KMS-11 (cell line): ENCODE measurements around the gene NUDT5.

Source experiments
- H2AFZ ChIP-seq: fragments of 200-600 bp; sonication (generic); 2 replicates; pipeline ENCODE4 v1.6.1; 2016; ENCODE audit warnings: antibody characterized with exemption, mixed run types, low read depth
- H3K27ac ChIP-seq: fragments of 200-600 bp; sonication (generic); 2 replicates; pipeline ENCODE4 v1.6.1; 2016; ENCODE audit warnings: mild to moderate bottlenecking, mixed run types
- H3K27me3 ChIP-seq: fragments of 200-600 bp; sonication (generic); 2 replicates; pipeline ENCODE4 v1.6.1; 2017; ENCODE audit warnings: mild to moderate bottlenecking, low read depth, mixed run types, moderate library complexity; ENCODE audit not compliant: insufficient read depth
- H3K36me3 ChIP-seq: fragments of 200-600 bp; sonication (generic); 2 replicates; pipeline ENCODE4 v1.6.1; 2017; ENCODE audit warnings: mild to moderate bottlenecking, mixed run types; ENCODE audit not compliant: insufficient read depth
- H3K4me1 ChIP-seq: fragments of 200-600 bp; sonication (generic); 2 replicates; pipeline ENCODE4 v1.6.1; 2016; ENCODE audit warnings: mild to moderate bottlenecking, low read depth, mixed run types; ENCODE audit not compliant: poor library complexity, severe bottlenecking
- H3K4me2 ChIP-seq: fragments of 200-600 bp; sonication (generic); 2 replicates; pipeline ENCODE4 v1.7.0; 2016; ENCODE audit warnings: mild to moderate bottlenecking, mixed run types
- H3K4me3 ChIP-seq: fragments of 200-600 bp; sonication (generic); IDR thresholded peaks from 2 replicates; pipeline ENCODE4 v1.6.1; 2017; ENCODE audit warnings: low read depth, low read length, mixed read lengths; ENCODE audit not compliant: insufficient read depth
- H3K79me2 ChIP-seq: fragments of 200-600 bp; sonication (generic); 2 replicates; pipeline ENCODE4 v1.6.1; 2016; ENCODE audit warnings: low read depth, mixed run types; ENCODE audit not compliant: insufficient read depth
- H3K9ac ChIP-seq: fragments of 200-600 bp; sonication (generic); 2 replicates; pipeline ENCODE4 v1.6.1; 2016; ENCODE audit warnings: mild to moderate bottlenecking, mixed run types
- H4K20me1 ChIP-seq: fragments of 200-600 bp; sonication (generic); 2 replicates; pipeline ENCODE4 v1.6.1; 2016; ENCODE audit warnings: mild to moderate bottlenecking, mixed run types; ENCODE audit not compliant: insufficient read depth
- TF ChIP-seq, protein P1 (sequence below): fragments of 200-600 bp; sonication (generic); conservative IDR thresholded peaks from 2 replicates; pipeline ENCODE4 v1.6.1; 2017; ENCODE audit warnings: low read depth, mild to moderate bottlenecking, antibody characterized with exemption, low read length, moderate library complexity, mixed read lengths

Gene NUDT5

DNA sequence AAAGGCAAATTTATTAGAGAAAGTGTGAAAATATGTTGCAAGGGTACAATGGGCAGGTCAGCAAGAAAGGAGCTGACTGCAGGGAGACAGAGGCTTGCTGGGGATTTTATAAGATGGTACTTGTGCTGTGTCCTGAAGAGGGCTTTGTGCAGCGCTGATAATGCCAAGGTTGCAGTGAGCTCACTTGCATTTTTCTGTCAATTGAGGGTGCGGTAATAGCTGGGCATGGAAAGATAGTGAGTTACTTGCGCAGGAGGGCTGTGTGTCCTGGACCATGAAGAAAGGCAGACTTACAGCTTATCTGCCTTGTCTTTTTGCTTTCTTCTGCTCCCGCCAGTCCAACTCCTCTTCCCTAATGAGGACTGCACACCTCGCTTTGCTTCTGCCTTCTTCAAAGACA lies 12.8 kb upstream of the NUDT5 start:
- no peak overlapping the region for H3K4me2 ChIP-seq
- H3K27ac ChIP-seq = no peak overlapping the region
- H2AFZ ChIP-seq = no peak overlapping the region
- H3K4me1 ChIP-seq = peaks cover 16% of the 10 kb centered on the region
- no peaks in the 10 kb centered on the region for H3K27me3 ChIP-seq
- peaks cover 18% of the 10 kb centered on the region; the same call in 1 of the 2 replicates for H3K79me2 ChIP-seq
- TF ChIP-seq, protein P1, sequence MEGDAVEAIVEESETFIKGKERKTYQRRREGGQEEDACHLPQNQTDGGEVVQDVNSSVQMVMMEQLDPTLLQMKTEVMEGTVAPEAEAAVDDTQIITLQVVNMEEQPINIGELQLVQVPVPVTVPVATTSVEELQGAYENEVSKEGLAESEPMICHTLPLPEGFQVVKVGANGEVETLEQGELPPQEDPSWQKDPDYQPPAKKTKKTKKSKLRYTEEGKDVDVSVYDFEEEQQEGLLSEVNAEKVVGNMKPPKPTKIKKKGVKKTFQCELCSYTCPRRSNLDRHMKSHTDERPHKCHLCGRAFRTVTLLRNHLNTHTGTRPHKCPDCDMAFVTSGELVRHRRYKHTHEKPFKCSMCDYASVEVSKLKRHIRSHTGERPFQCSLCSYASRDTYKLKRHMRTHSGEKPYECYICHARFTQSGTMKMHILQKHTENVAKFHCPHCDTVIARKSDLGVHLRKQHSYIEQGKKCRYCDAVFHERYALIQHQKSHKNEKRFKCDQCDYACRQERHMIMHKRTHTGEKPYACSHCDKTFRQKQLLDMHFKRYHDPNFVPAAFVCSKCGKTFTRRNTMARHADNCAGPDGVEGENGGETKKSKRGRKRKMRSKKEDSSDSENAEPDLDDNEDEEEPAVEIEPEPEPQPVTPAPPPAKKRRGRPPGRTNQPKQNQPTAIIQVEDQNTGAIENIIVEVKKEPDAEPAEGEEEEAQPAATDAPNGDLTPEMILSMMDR = no peak
- H3K36me3 ChIP-seq = peaks cover 11% of the 10 kb centered on the region
- H4K20me1 ChIP-seq = no peaks in the 10 kb centered on the region
- no peak overlapping the region for H3K4me3 ChIP-seq
- H3K9ac ChIP-seq = no peak overlapping the region

DNA sequence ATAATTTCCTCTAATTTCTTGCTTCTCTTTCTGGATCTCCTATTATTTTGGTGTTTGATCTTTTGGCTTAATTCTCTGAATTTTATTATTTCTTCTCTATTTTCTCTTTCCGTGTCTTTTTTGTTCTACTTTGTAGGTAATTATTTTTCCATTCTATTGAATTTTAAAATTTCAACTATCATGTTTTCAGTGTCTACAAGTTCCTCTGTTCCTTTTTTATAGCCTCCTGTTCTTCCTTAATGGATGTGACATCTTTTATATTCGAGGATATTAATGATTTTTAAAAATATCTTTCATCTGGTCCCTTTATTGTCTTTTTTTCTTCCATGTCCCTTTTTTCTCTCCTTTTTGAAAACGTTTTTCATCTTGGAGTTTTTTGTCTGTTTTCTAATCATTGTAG lies 11.4 kb upstream of the NUDT5 start:
- TF ChIP-seq, protein P1 = no peak
- Histone ChIP-seq H4K20me1 (no peaks in the 10 kb centered on the region), H3K36me3 (peaks cover 11% of the 10 kb centered on the region), H2AFZ (no peak overlapping the region), H3K9ac (no peak overlapping the region), H3K4me2 (no peak overlapping the region), H3K4me3 (no peak overlapping the region), H3K4me1 (peaks cover 16% of the 10 kb centered on the region), H3K27me3 (no peaks in the 10 kb centered on the region), H3K27ac (no peak overlapping the region), H3K79me2 (peaks cover 25% of the 10 kb centered on the region; the same call in 1 of the 2 replicates)

DNA sequence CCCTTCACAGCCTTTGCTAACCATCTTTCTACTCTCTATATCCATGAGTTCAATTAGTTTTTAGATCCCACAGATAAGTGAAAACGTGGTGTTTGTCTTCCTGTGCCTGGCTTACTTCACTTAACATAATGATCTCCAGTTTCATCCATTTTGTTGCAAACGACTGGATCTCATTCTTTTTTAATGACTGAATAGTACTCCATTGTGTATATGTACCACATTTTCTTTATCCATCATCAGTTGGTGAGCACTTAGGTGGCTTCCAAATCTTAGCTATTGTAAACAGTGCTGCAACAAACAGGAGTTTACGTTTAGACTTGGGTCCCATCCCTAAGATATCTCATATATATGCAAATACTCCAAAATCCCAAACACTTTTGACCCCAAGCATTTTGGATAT lies 9.4 kb upstream of the NUDT5 start:
- TF ChIP-seq, protein P1 = no peak
- no peaks in the 10 kb centered on the region for H3K27me3 ChIP-seq
- H3K9ac ChIP-seq = no peak overlapping the region
- no peak overlapping the region for H3K4me3 ChIP-seq
- H3K36me3 ChIP-seq = peaks cover 4% of the 10 kb centered on the region; the same call in 1 of the 2 replicates
- H3K4me1 ChIP-seq = peaks cover 3% of the 10 kb centered on the region
- H2AFZ ChIP-seq = no peak overlapping the region
- peaks cover 36% of the 10 kb centered on the region; the same call in 1 of the 2 replicates for H3K79me2 ChIP-seq
- H3K4me2 ChIP-seq = no peak overlapping the region
- no peaks in the 10 kb centered on the region for H4K20me1 ChIP-seq
- H3K27ac ChIP-seq = no peak overlapping the region

DNA sequence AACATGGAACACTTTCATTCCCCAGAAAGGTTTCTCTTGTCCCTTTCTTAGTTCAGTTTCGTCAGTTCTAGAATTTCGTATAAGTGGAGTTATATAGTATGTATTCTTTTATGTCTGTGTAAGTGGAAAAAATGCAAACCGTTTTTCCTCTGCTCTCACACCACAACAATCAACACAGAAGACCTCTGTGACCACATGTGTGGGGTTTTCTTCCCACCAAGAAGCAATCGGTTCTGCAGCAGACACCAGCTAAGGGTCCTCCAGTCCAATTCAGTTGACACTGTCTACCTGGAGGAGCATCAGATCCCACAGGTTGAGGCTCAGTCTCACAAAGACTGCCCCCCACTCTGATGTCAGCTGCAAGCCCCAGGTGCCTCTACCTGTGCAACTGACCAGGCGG lies 6.5 kb upstream of the NUDT5 start:
- Histone ChIP-seq H3K27ac (no peak overlapping the region), H3K36me3 (no peaks in the 10 kb centered on the region), H3K9ac (no peak overlapping the region), H4K20me1 (no peaks in the 10 kb centered on the region), H3K27me3 (no peaks in the 10 kb centered on the region), H3K4me2 (no peak overlapping the region), H3K4me1 (peaks cover 11% of the 10 kb centered on the region), H3K79me2 (peaks cover 56% of the 10 kb centered on the region), H2AFZ (no peak overlapping the region), H3K4me3 (no peak overlapping the region)
- TF ChIP-seq, protein P1 = no peak
